ENCODE data around the gene AKAIN1.

GRCh38 chr18:5146093-5146492 lies 51.0 kb downstream of the AKAIN1 start:
- TF ChIP-seq EZH2phosphoT487 (IDR thresholded peaks at IDR 0.05), result no peak
- TF ChIP-seq, protein P1, sequence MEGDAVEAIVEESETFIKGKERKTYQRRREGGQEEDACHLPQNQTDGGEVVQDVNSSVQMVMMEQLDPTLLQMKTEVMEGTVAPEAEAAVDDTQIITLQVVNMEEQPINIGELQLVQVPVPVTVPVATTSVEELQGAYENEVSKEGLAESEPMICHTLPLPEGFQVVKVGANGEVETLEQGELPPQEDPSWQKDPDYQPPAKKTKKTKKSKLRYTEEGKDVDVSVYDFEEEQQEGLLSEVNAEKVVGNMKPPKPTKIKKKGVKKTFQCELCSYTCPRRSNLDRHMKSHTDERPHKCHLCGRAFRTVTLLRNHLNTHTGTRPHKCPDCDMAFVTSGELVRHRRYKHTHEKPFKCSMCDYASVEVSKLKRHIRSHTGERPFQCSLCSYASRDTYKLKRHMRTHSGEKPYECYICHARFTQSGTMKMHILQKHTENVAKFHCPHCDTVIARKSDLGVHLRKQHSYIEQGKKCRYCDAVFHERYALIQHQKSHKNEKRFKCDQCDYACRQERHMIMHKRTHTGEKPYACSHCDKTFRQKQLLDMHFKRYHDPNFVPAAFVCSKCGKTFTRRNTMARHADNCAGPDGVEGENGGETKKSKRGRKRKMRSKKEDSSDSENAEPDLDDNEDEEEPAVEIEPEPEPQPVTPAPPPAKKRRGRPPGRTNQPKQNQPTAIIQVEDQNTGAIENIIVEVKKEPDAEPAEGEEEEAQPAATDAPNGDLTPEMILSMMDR (IDR thresholded peaks at IDR 0.05), result no peak

Measured in neural progenitor cell (in vitro differentiated cells).